Transverse colon (tissue), 4 donors: ENCODE data around the gene SCGB1C1.

ENCODE experiments used
- EP300 ChIP-seq: sonication (generic); formaldehyde crosslinking; IDR thresholded peaks from one replicate; pipeline ENCODE4 v1.6.1; 2017; ENCODE audit warnings: antibody characterized with exemption, low read depth
- POLR2AphosphoS5 ChIP-seq, 3 donors: sonication (generic); formaldehyde crosslinking; IDR thresholded peaks; one replicate each; pipeline ENCODE4 v1.6.1; 2016; ENCODE audit warnings: antibody characterized with exemption in 3 of 3
- TF ChIP-seq, protein P1 (sequence below), 5 experiments: fragments of 200-600 bp in 3 of 5; fragments of 450-650 bp in 2 of 5; sonication (generic) in 3 of 5; IDR thresholded peaks; 1 replicate in 2 of 5; 2 replicates in 3 of 5; pipeline ENCODE4 v1.5.1; 2016 to 2017; ENCODE audit warnings: antibody characterized with exemption in 5 of 5, inconsistent platforms in 3 of 5, mild to moderate bottlenecking in 2 of 5, moderate library complexity in 1 of 5

DNA sequence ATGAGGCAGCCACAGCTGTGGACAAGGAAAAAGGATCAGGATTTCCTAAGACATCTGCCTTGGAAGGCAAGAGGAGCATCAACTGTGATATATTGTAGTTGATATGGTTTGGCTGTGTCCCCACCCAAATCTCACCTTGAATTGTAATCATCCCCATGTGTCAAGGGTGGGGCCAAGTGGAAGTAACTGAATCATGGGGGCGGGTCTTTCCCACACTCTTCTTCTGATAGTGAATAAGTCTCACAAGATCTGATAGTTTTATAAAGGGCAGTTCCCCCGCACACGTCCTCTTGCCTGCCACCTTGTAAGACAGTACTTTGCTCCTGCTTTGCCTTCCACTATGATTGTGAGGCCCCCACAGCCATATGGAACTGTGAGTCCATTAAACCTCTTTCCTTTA, 24.8 kb downstream of the SCGB1C1 start:
- TF ChIP-seq, protein P1, sequence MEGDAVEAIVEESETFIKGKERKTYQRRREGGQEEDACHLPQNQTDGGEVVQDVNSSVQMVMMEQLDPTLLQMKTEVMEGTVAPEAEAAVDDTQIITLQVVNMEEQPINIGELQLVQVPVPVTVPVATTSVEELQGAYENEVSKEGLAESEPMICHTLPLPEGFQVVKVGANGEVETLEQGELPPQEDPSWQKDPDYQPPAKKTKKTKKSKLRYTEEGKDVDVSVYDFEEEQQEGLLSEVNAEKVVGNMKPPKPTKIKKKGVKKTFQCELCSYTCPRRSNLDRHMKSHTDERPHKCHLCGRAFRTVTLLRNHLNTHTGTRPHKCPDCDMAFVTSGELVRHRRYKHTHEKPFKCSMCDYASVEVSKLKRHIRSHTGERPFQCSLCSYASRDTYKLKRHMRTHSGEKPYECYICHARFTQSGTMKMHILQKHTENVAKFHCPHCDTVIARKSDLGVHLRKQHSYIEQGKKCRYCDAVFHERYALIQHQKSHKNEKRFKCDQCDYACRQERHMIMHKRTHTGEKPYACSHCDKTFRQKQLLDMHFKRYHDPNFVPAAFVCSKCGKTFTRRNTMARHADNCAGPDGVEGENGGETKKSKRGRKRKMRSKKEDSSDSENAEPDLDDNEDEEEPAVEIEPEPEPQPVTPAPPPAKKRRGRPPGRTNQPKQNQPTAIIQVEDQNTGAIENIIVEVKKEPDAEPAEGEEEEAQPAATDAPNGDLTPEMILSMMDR (IDR thresholded peaks at IDR 0.05): no peak
- TF ChIP-seq EP300: no peak
- TF ChIP-seq POLR2AphosphoS5 (IDR thresholded peaks at IDR 0.05): no peak
